Upper lobe of left lung (tissue), 6 donors: ENCODE results near the gene SPTB. TPM values are rescaled to one million over a fixed set of nuclear protein-coding genes. Genes with fewer than 3 reads are reported as not detected.
A peak's percentile ranks its signal among the peaks of the same experiment; 100 is the strongest.

Experiments used
- ATAC-seq, 2 donors: fragments of 200-7000 bp; cut with Tn5 transposase; one replicate each; pipeline ENCODE4 v1.9.1; 2022; ENCODE audit warnings: mild to moderate bottlenecking in 2 of 2, moderate library complexity in 2 of 2; ENCODE audit not compliant: low FRiP score in 2 of 2
- DNase-seq, 2 donors: peaks; one replicate each; pipeline ENCODE4 v3.0.0-alpha.2; 2019 to 2020
- H3K27ac ChIP-seq, 4 donors: fragments of 200-600 bp; sonication (generic); one replicate each; pipeline ENCODE4 v1.5.1; 2016 to 2019
- H3K27me3 ChIP-seq, 4 donors: fragments of 200-600 bp; sonication (generic); one replicate each; pipeline ENCODE4 v1.5.1; 2017 to 2019
- H3K36me3 ChIP-seq, 4 donors: fragments of 200-600 bp; sonication (generic); one replicate each; pipeline ENCODE4 v1.5.1; 2016 to 2019
- H3K4me1 ChIP-seq, 4 donors: fragments of 200-600 bp; sonication (generic); one replicate each; pipeline ENCODE4 v1.5.1; 2018 to 2019
- H3K4me3 ChIP-seq, 4 donors: fragments of 200-600 bp; sonication (generic); one replicate each; pipeline ENCODE4 v1.5.1; 2017 to 2019; ENCODE audit warnings: mild to moderate bottlenecking in 2 of 4, moderate library complexity in 1 of 4
- H3K9me3 ChIP-seq, 4 donors: fragments of 200-600 bp; sonication (generic); one replicate each; pipeline ENCODE4 v1.5.1; 2018 to 2019
- EP300 ChIP-seq, 4 donors: sonication (generic); formaldehyde crosslinking; IDR thresholded peaks; one replicate each; pipeline ENCODE4 v1.5.1; 2017; ENCODE audit warnings: antibody characterized with exemption in 4 of 4, control low read depth in 2 of 4
- POLR2A ChIP-seq, 4 donors: fragments of 450-650 bp; IDR thresholded peaks; one replicate each; pipeline ENCODE4 v1.5.1; 2016 to 2017; ENCODE audit warnings: antibody characterized with exemption in 4 of 4, mild to moderate bottlenecking in 2 of 4
- POLR2AphosphoS5 ChIP-seq, 2 donors: sonication (generic); formaldehyde crosslinking; IDR thresholded peaks; one replicate each; pipeline ENCODE4 v1.5.1; 2017; ENCODE audit warnings: antibody characterized with exemption in 2 of 2
- WGBS, 2 donors: methylation state at CpG; one replicate each; pipeline ENCODE4 v1.1.5; 2017 to 2018; 5-methylcytosine and 5-hydroxymethylcytosine counted together
- total RNA-seq, 6 donors: library from RNA; depleted of rRNA in 4 of 6; stranded (reverse); fragments of >200 nt in 4 of 6; gene quantifications; one replicate each; pipeline versions ENCODE4 v1.1.0 to v1.2.1, GENCODE V29; 2016 to 2021
- TF ChIP-seq, protein P1 (sequence below), 6 experiments: fragments of 450-650 bp in 4 of 6; fragments of 200-600 bp in 2 of 6; sonication (generic) in 2 of 6; IDR thresholded peaks; one replicate each; pipeline ENCODE4 v1.5.1; 2016 to 2019; ENCODE audit warnings: antibody characterized with exemption in 6 of 6
- donor health status: DM: no; HTN: no; CAD: no; lungs with moderate emphysema.
- donor health status: DM: no; HTN: yes; CAD: no; lungs with severe emphysema.

The SPTB gene
- total RNA-seq, 6 donors from 2014 or later: 2.1 to 3.3 (median 2.7) TPM

DNA sequence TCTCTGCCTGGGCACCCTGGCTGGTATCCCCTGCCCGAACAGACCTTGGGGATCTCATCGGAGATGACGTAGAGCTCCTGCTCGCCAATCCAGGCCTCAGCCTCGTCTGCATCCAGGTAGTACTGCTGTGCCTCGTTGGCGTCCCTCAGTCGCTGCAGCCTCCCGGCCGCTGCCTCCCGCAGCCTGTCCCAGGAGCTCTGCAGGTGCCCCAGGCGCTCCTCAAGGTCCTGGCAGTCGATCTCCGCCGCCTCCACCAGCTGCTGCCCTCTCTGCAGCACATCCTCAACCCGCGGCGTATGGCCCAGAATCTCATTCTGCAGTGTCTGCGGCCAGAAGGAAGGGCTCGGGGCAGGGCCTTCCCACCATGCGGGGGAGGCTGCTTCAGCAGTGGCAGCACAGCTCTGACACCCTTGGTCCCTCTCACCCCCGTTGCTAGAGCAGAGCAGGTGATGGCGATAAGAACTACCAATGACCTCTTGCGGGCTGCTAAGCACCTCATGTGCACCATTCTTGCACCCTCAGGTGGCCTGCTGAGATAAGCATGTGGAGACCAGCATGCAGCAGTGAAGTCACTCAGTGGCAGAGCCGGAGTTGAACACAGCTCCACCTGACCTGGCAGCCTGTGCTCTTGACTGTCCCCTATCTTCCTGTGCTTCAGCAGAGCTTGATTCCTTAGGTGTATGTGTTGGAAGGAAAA, 104.5 kb downstream of the SPTB start:
- no peaks in the 10 kb centered on the region for H3K9me3 ChIP-seq
- H3K27ac ChIP-seq: no peak overlapping the region
- H3K4me3 ChIP-seq: no peak overlapping the region
- DNase-seq (peak in 1 of 2 donors; percentile 61), ATAC-seq (no peak)
- TF ChIP-seq, protein P1, sequence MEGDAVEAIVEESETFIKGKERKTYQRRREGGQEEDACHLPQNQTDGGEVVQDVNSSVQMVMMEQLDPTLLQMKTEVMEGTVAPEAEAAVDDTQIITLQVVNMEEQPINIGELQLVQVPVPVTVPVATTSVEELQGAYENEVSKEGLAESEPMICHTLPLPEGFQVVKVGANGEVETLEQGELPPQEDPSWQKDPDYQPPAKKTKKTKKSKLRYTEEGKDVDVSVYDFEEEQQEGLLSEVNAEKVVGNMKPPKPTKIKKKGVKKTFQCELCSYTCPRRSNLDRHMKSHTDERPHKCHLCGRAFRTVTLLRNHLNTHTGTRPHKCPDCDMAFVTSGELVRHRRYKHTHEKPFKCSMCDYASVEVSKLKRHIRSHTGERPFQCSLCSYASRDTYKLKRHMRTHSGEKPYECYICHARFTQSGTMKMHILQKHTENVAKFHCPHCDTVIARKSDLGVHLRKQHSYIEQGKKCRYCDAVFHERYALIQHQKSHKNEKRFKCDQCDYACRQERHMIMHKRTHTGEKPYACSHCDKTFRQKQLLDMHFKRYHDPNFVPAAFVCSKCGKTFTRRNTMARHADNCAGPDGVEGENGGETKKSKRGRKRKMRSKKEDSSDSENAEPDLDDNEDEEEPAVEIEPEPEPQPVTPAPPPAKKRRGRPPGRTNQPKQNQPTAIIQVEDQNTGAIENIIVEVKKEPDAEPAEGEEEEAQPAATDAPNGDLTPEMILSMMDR (IDR thresholded peaks at IDR 0.05): no peak
- TF ChIP-seq EP300 (IDR thresholded peaks at IDR 0.05) (no peak), POLR2A (IDR thresholded peaks at IDR 0.05) (no peak), POLR2AphosphoS5 (IDR thresholded peaks at IDR 0.05) (no peak)
- H3K27me3 ChIP-seq: no peaks in the 10 kb centered on the region
- no peaks in the 10 kb centered on the region for H3K4me1 ChIP-seq
- no peaks in the 10 kb centered on the region for H3K36me3 ChIP-seq
- 92 to 98% methylated on average over 8 to 25 of the region's 25 CpGs for WGBS, 2 donors

DNA sequence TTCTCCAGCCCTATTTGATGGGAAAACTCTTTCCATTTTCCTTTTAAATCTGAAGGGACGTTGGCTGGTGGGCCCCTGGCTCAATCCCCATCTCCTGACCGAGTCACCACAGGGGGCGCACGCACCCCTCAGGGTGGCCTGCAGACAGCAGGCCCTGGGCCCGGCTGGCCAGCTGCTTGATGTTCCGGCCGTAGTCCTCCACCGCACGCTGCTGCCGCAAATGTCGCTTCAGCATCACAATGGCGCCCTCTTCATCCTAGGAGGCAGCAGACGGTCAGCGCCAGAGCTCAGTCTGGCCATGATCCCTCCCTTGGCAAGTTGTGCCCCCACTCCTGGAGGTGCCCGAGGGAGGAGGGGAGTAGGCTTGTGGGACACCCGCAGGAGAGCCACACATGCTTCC, 105.4 kb downstream of the SPTB start:
- peak in 1 of 2 donors; percentile 64 for DNase-seq
- no peaks in the 10 kb centered on the region for H3K4me1 ChIP-seq
- no peaks in the 10 kb centered on the region for H3K27me3 ChIP-seq
- TF ChIP-seq POLR2AphosphoS5 (IDR thresholded peaks at IDR 0.05) (no peak), EP300 (IDR thresholded peaks at IDR 0.05) (no peak), POLR2A (IDR thresholded peaks at IDR 0.05) (no peak)
- TF ChIP-seq, protein P1 (IDR thresholded peaks at IDR 0.05): no peak
- no peak for ATAC-seq
- no peaks in the 10 kb centered on the region for H3K9me3 ChIP-seq
- H3K36me3 ChIP-seq: no peaks in the 10 kb centered on the region
- no peak overlapping the region for H3K4me3 ChIP-seq
- no peak overlapping the region for H3K27ac ChIP-seq
- WGBS, 2 donors: 94 to 98% methylated on average over 16 of the region's 16 CpGs

GRCh38 chr14:64773577-64773976, 106.1 kb downstream of the SPTB start:
- no peak for TF ChIP-seq POLR2AphosphoS5 (IDR thresholded peaks at IDR 0.05)
- TF ChIP-seq POLR2A (IDR thresholded peaks at IDR 0.05): no peak
- no peak for TF ChIP-seq EP300 (IDR thresholded peaks at IDR 0.05)
- H3K9me3 ChIP-seq: no peaks in the 10 kb centered on the region
- no peaks in the 10 kb centered on the region for H3K27me3 ChIP-seq
- H3K4me1 ChIP-seq: no peaks in the 10 kb centered on the region
- WGBS, 2 donors: 83 to 95% methylated on average over 2 to 3 of the region's 3 CpGs
- H3K36me3 ChIP-seq: no peaks in the 10 kb centered on the region
- ATAC-seq (no peak), DNase-seq (no peak)
- H3K27ac ChIP-seq: no peak overlapping the region
- H3K4me3 ChIP-seq: no peak overlapping the region

DNA sequence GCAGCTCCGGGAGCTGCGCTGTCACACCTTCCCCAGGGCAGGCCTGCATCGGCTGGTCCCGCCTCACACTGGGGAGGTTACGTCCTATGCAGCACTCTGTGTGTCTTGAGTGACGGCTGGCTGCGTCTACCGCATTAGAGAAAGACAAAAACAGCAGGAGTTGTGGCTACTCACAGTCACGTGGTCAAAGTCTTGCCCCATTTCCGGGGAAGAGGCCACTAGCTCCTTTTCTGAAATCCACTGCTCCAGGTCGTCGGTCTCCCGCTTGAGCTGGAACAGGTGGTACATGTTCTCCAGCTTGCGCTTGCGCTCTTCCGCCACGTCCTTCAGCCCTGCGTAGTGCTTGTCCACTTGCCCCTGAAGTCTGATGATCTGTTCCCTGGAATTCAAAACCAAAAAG, 106.7 kb downstream of the SPTB start:
- H3K4me1 ChIP-seq: no peaks in the 10 kb centered on the region
- DNase-seq (no peak), ATAC-seq (no peak)
- H3K4me3 ChIP-seq: no peak overlapping the region
- H3K9me3 ChIP-seq: no peaks in the 10 kb centered on the region
- no peaks in the 10 kb centered on the region for H3K27me3 ChIP-seq
- TF ChIP-seq EP300 (IDR thresholded peaks at IDR 0.05): no peak
- TF ChIP-seq POLR2AphosphoS5 (IDR thresholded peaks at IDR 0.05): no peak
- no peak for TF ChIP-seq POLR2A (IDR thresholded peaks at IDR 0.05)
- TF ChIP-seq, protein P1 (IDR thresholded peaks at IDR 0.05): no peak
- H3K27ac ChIP-seq: no peak overlapping the region
- H3K36me3 ChIP-seq: no peaks in the 10 kb centered on the region
- WGBS, 2 donors: 91 to 97% methylated on average over 18 of the region's 18 CpGs

- Histone ChIP-seq H3K27ac (no peak overlapping the region), H3K36me3 (no peaks in the 10 kb centered on the region), H3K27me3 (no peaks in the 10 kb centered on the region), H3K9me3 (no peaks in the 10 kb centered on the region), H3K4me1 (no peaks in the 10 kb centered on the region), H3K4me3 (no peak overlapping the region)
- DNase-seq (peak in 1 of 2 donors; percentile 78), ATAC-seq (no peak)
- 93 to 96% methylated on average over 21 to 36 of the region's 36 CpGs for WGBS, 2 donors
- TF ChIP-seq EP300 (IDR thresholded peaks at IDR 0.05) (no peak), POLR2A (IDR thresholded peaks at IDR 0.05) (no peak), POLR2AphosphoS5 (IDR thresholded peaks at IDR 0.05) (no peak)
- TF ChIP-seq, protein P1 (IDR thresholded peaks at IDR 0.05): no peak
Observed at GRCh38 chr14:64772397-64772950, 107.2 kb downstream of the SPTB start.
